Measurements from ENCODE around the gene SNAP91.

Gene SNAP91

GRCh38 chr6:83536647-83537589 lies 172.0 kb downstream of the SNAP91 start:
- TF ChIP-seq POLR2AphosphoS5 (IDR thresholded peaks at IDR 0.05; ENCODE audit: low read depth, low read length) (no peak), REST (IDR thresholded peaks at IDR 0.05; ENCODE audit: insufficient read depth in 1 of 2, low read depth in 2 of 2, low read length in 2 of 2) (no peak), FOXP2 (optimal IDR thresholded peaks at IDR 0.05; ENCODE audit: borderline replicate concordance, extremely low read depth, extremely low read length, insufficient read depth) (no peak), TAF1 (IDR thresholded peaks at IDR 0.05; ENCODE audit: borderline replicate concordance, insufficient read depth, low read length) (no peak), SIN3A (IDR thresholded peaks at IDR 0.05; ENCODE audit: borderline replicate concordance, insufficient read depth, low read length) (no peak)

- TF ChIP-seq POLR2AphosphoS5 (IDR thresholded peaks at IDR 0.05; ENCODE audit: low read depth, low read length) (no peak), FOXP2 (optimal IDR thresholded peaks at IDR 0.05; ENCODE audit: borderline replicate concordance, extremely low read depth, extremely low read length, insufficient read depth) (no peak), SIN3A (IDR thresholded peaks at IDR 0.05; ENCODE audit: borderline replicate concordance, insufficient read depth, low read length) (no peak), REST (IDR thresholded peaks at IDR 0.05; ENCODE audit: insufficient read depth in 1 of 2, low read depth in 2 of 2, low read length in 2 of 2) (no peak), TAF1 (IDR thresholded peaks at IDR 0.05; ENCODE audit: borderline replicate concordance, insufficient read depth, low read length) (no peak)
Measured at GRCh38 chr6:83536034-83536646, 172.8 kb downstream of the SNAP91 start.

- no peak for TF ChIP-seq TAF1 (IDR thresholded peaks at IDR 0.05; ENCODE audit: borderline replicate concordance, insufficient read depth, low read length)
- TF ChIP-seq SIN3A (IDR thresholded peaks at IDR 0.05; ENCODE audit: borderline replicate concordance, insufficient read depth, low read length), result no peak
- TF ChIP-seq REST (IDR thresholded peaks at IDR 0.05; ENCODE audit: insufficient read depth in 1 of 2, low read depth in 2 of 2, low read length in 2 of 2), result no peak
- TF ChIP-seq FOXP2 (optimal IDR thresholded peaks at IDR 0.05; ENCODE audit: borderline replicate concordance, extremely low read depth, extremely low read length, insufficient read depth), result no peak
- TF ChIP-seq POLR2AphosphoS5 (IDR thresholded peaks at IDR 0.05; ENCODE audit: low read depth, low read length), result no peak
Measured at GRCh38 chr6:83518816-83519480, 190.0 kb downstream of the SNAP91 start.

- TF ChIP-seq SIN3A (IDR thresholded peaks at IDR 0.05; ENCODE audit: borderline replicate concordance, insufficient read depth, low read length), result no peak
- TF ChIP-seq POLR2AphosphoS5 (IDR thresholded peaks at IDR 0.05; ENCODE audit: low read depth, low read length), result no peak
- TF ChIP-seq TAF1 (IDR thresholded peaks at IDR 0.05; ENCODE audit: borderline replicate concordance, insufficient read depth, low read length), result no peak
- TF ChIP-seq REST (IDR thresholded peaks at IDR 0.05; ENCODE audit: insufficient read depth in 1 of 2, low read depth in 2 of 2, low read length in 2 of 2), result no peak
- TF ChIP-seq FOXP2 (optimal IDR thresholded peaks at IDR 0.05; ENCODE audit: borderline replicate concordance, extremely low read depth, extremely low read length, insufficient read depth), result no peak
Measured at GRCh38 chr6:83517500-83517899, 191.4 kb downstream of the SNAP91 start.

Data from PFSK-1 (cell line).